Measurements from ENCODE around the gene PRRC2B. TPM values are rescaled to one million over a fixed set of nuclear protein-coding genes. Genes with fewer than 3 reads are reported as not detected.

Gene PRRC2B
- total and polyA plus RNA-seq, 2 of the 13 experiments (the other 11 are each of a cell fraction or from before 2014, with no cell fraction given) = 20.8 to 37.4 TPM

DNA sequence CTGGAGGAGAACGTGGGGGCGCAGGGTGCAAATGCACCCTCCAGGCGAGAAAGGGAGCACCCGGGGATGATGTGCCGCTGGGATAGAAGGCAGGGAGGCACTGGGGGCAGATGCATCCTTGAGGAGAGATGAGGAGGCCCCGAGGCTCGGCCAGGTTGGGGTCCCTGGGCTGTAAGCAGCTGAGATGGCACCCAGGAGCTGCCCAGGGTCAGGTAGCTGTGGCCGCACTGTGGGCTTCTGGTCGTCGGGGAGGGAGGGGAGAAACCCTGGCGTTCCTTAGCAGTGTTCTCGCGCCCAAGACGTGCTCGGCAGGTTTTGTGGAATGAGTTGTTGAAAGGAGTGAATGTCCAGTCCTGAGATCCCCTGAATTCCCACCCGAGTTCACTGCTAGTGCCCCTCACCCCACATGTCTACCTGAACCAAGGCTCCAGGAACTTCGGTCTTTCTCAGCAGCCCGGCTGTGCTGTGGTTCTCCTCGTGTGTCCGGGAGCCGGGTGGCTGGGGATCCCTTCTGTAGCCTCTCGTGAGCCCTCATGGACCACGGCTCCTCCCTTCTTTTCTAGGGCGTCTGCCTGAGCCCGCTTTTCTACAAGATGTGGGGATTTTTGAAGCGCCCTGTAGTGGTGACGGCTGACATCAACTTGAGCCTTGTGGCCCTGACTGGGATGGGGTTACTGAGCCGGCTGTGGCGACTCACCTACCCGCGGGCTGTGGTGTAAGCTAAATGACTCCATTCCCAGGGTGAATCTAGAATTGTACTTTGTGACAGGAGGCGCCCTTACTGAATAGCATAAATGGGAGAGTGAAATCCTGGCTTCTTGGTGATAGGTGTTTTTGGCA lies 110.0 kb downstream of the PRRC2B start (continued):
- TF ChIP-seq ZNF7 (CRISPR knock-in tag; IDR thresholded peaks at IDR 0.05) (no peak), NFE2L1 (CRISPR knock-in tag; IDR thresholded peaks at IDR 0.05; ENCODE audit: borderline replicate concordance) (no peak), RFX1 (IDR thresholded peaks at IDR 0.05) (no peak), PAWR (CRISPR knock-in tag; IDR thresholded peaks at IDR 0.05; ENCODE audit: borderline replicate concordance) (no peak), TAF15 (IDR thresholded peaks at IDR 0.05; ENCODE audit: low read depth, low read length, poor library complexity, severe bottlenecking) (no peak), DMAP1 (CRISPR knock-in tag; IDR thresholded peaks at IDR 0.05) (no peak), SYNCRIP (IDR thresholded peaks at IDR 0.05; ENCODE audit: insufficient read depth, low read depth, low read length) (no peak), ZKSCAN1 (IDR thresholded peaks at IDR 0.05; ENCODE audit: low read length) (no peak), ZNF484 (CRISPR knock-in tag; IDR thresholded peaks at IDR 0.05; ENCODE audit: borderline replicate concordance, low read depth) (no peak)
- TF ChIP-seq, protein P1, sequence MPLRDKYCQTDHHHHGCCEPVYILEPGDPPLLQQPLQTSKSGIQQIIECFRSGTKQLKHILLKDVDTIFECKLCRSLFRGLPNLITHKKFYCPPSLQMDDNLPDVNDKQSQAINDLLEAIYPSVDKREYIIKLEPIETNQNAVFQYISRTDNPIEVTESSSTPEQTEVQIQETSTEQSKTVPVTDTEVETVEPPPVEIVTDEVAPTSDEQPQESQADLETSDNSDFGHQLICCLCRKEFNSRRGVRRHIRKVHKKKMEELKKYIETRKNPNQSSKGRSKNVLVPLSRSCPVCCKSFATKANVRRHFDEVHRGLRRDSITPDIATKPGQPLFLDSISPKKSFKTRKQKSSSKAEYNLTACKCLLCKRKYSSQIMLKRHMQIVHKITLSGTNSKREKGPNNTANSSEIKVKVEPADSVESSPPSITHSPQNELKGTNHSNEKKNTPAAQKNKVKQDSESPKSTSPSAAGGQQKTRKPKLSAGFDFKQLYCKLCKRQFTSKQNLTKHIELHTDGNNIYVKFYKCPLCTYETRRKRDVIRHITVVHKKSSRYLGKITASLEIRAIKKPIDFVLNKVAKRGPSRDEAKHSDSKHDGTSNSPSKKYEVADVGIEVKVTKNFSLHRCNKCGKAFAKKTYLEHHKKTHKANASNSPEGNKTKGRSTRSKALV (CRISPR knock-in tag; IDR thresholded peaks at IDR 0.05) = no peak
- TF ChIP-seq, protein P2, sequence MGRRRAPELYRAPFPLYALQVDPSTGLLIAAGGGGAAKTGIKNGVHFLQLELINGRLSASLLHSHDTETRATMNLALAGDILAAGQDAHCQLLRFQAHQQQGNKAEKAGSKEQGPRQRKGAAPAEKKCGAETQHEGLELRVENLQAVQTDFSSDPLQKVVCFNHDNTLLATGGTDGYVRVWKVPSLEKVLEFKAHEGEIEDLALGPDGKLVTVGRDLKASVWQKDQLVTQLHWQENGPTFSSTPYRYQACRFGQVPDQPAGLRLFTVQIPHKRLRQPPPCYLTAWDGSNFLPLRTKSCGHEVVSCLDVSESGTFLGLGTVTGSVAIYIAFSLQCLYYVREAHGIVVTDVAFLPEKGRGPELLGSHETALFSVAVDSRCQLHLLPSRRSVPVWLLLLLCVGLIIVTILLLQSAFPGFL (CRISPR knock-in tag; IDR thresholded peaks at IDR 0.05) = no peak
- TF ChIP-seq, protein P3, sequence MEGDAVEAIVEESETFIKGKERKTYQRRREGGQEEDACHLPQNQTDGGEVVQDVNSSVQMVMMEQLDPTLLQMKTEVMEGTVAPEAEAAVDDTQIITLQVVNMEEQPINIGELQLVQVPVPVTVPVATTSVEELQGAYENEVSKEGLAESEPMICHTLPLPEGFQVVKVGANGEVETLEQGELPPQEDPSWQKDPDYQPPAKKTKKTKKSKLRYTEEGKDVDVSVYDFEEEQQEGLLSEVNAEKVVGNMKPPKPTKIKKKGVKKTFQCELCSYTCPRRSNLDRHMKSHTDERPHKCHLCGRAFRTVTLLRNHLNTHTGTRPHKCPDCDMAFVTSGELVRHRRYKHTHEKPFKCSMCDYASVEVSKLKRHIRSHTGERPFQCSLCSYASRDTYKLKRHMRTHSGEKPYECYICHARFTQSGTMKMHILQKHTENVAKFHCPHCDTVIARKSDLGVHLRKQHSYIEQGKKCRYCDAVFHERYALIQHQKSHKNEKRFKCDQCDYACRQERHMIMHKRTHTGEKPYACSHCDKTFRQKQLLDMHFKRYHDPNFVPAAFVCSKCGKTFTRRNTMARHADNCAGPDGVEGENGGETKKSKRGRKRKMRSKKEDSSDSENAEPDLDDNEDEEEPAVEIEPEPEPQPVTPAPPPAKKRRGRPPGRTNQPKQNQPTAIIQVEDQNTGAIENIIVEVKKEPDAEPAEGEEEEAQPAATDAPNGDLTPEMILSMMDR (CRISPR knock-in tag; IDR thresholded peaks at IDR 0.05) = peak; percentile 38
- TF ChIP-seq, protein P4, sequence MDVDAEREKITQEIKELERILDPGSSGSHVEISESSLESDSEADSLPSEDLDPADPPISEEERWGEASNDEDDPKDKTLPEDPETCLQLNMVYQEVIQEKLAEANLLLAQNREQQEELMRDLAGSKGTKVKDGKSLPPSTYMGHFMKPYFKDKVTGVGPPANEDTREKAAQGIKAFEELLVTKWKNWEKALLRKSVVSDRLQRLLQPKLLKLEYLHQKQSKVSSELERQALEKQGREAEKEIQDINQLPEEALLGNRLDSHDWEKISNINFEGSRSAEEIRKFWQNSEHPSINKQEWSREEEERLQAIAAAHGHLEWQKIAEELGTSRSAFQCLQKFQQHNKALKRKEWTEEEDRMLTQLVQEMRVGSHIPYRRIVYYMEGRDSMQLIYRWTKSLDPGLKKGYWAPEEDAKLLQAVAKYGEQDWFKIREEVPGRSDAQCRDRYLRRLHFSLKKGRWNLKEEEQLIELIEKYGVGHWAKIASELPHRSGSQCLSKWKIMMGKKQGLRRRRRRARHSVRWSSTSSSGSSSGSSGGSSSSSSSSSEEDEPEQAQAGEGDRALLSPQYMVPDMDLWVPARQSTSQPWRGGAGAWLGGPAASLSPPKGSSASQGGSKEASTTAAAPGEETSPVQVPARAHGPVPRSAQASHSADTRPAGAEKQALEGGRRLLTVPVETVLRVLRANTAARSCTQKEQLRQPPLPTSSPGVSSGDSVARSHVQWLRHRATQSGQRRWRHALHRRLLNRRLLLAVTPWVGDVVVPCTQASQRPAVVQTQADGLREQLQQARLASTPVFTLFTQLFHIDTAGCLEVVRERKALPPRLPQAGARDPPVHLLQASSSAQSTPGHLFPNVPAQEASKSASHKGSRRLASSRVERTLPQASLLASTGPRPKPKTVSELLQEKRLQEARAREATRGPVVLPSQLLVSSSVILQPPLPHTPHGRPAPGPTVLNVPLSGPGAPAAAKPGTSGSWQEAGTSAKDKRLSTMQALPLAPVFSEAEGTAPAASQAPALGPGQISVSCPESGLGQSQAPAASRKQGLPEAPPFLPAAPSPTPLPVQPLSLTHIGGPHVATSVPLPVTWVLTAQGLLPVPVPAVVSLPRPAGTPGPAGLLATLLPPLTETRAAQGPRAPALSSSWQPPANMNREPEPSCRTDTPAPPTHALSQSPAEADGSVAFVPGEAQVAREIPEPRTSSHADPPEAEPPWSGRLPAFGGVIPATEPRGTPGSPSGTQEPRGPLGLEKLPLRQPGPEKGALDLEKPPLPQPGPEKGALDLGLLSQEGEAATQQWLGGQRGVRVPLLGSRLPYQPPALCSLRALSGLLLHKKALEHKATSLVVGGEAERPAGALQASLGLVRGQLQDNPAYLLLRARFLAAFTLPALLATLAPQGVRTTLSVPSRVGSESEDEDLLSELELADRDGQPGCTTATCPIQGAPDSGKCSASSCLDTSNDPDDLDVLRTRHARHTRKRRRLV (CRISPR knock-in tag; IDR thresholded peaks at IDR 0.05) = no peak
- TF ChIP-seq, protein P5, sequence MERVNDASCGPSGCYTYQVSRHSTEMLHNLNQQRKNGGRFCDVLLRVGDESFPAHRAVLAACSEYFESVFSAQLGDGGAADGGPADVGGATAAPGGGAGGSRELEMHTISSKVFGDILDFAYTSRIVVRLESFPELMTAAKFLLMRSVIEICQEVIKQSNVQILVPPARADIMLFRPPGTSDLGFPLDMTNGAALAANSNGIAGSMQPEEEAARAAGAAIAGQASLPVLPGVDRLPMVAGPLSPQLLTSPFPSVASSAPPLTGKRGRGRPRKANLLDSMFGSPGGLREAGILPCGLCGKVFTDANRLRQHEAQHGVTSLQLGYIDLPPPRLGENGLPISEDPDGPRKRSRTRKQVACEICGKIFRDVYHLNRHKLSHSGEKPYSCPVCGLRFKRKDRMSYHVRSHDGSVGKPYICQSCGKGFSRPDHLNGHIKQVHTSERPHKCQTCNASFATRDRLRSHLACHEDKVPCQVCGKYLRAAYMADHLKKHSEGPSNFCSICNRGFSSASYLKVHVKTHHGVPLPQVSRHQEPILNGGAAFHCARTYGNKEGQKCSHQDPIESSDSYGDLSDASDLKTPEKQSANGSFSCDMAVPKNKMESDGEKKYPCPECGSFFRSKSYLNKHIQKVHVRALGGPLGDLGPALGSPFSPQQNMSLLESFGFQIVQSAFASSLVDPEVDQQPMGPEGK (CRISPR knock-in tag; IDR thresholded peaks at IDR 0.05) = no peak
